Spleen (tissue), 11 donors: ENCODE measurements around the gene RBX1. TPM values are rescaled to one million over a fixed set of nuclear protein-coding genes. Genes with fewer than 3 reads are reported as not detected.

ENCODE experiments used
- DNase-seq: peaks from one replicate; pipeline ENCODE4 v3.0.0-alpha.2; 2020
- H3K27ac ChIP-seq, 8 donors: fragments of 200-600 bp; sonication (generic) in 7 of 8; 1 replicate in 4 of 8; 2 replicates in 4 of 8; pipeline versions ENCODE4 v1.5.0 to v1.8.0; 2016 to 2021; ENCODE audit warnings: inconsistent platforms in 4 of 8, mild to moderate bottlenecking in 4 of 8, moderate library complexity in 1 of 8
- H3K27me3 ChIP-seq, 7 donors: fragments of 200-600 bp; sonication (generic) in 6 of 7; replicated peaks in 1 of 7; 1 replicate in 4 of 7; 2 replicates in 3 of 7; pipeline versions ENCODE4 v1.5.0 to v1.8.0; 2016 to 2021; ENCODE audit warnings: inconsistent platforms in 3 of 7, mild to moderate bottlenecking in 1 of 7
- H3K36me3 ChIP-seq, 6 donors: fragments of 200-600 bp; sonication (generic) in 5 of 6; 1 replicate in 4 of 6; 2 replicates in 2 of 6; pipeline versions ENCODE4 v1.5.0 to v1.8.0; 2016 to 2021; ENCODE audit warnings: inconsistent platforms in 2 of 6
- H3K4me1 ChIP-seq, 6 donors: fragments of 200-600 bp; sonication (generic) in 5 of 6; 1 replicate in 3 of 6; 2 replicates in 3 of 6; pipeline versions ENCODE4 v1.5.0 to v1.8.0; 2016 to 2021; ENCODE audit warnings: inconsistent platforms in 3 of 6
- H3K4me3 ChIP-seq, 8 donors: fragments of 200-600 bp; sonication (generic) in 7 of 8; 1 replicate in 4 of 8; 2 replicates in 4 of 8; pipeline versions ENCODE4 v1.5.0 to v1.8.0; 2016 to 2021; ENCODE audit warnings: inconsistent platforms in 4 of 8, mild to moderate bottlenecking in 4 of 8, moderate library complexity in 2 of 8
- H3K9me3 ChIP-seq, 8 donors: fragments of 200-600 bp; sonication (generic) in 7 of 8; 1 replicate in 4 of 8; 2 replicates in 4 of 8; pipeline versions ENCODE4 v1.5.0 to v1.8.0; 2016 to 2021; ENCODE audit warnings: inconsistent platforms in 4 of 8
- POLR2A ChIP-seq, 3 donors: fragments of 450-650 bp; IDR thresholded peaks; one replicate each; pipeline ENCODE4 v1.5.1; 2017; ENCODE audit warnings: antibody characterized with exemption in 3 of 3, mild to moderate bottlenecking in 1 of 3
- POLR2AphosphoS5 ChIP-seq, 3 donors: sonication (generic); formaldehyde crosslinking; IDR thresholded peaks; one replicate each; pipeline ENCODE4 v1.5.1; 2017; ENCODE audit warnings: antibody characterized with exemption in 3 of 3
- WGBS, 5 donors: extraction: QIAGEN DNeasy Blood & Tissue Kit in 3 of 5; methylation state at CpG; one replicate each; pipeline versions ENCODE4 v1.1.5 to v1.1.7; 2013 to 2018; 5-methylcytosine and 5-hydroxymethylcytosine counted together
- intact Hi-C: fragments of 100-400 bp; cut with DNase I; formaldehyde crosslinking; loops from one replicate; pipeline ENCODE4 v1.15.0; 2023; ENCODE audit warnings: low total_unique reads
- polyA plus RNA-seq, 3 donors: library from polyadenylated mRNA; stranded (reverse); fragments of 200-250 nt; gene quantifications; one replicate each; pipeline ENCODE4 v1.2.1, GENCODE V29; 2013
- total RNA-seq, 7 donors: library from RNA; depleted of rRNA in 3 of 7; stranded (reverse); fragments of >200 nt in 3 of 7; fragmentation: NEBNext Ultra II Directional in 4 of 7; extraction: Animal tissue kit (Norgen Biotek cat#: 25700) in 4 of 7; gene quantifications; one replicate each; pipeline versions ENCODE4 v1.1.0 to v1.2.1, GENCODE V29; 2016 to 2021
- TF ChIP-seq, protein P1 (sequence below), 11 experiments: fragments of 200-600 bp in 7 of 11; fragments of 450-650 bp in 4 of 11; sonication (generic) in 4 of 11; IDR thresholded peaks in 8 of 11; conservative IDR thresholded peaks in 3 of 11; 1 replicate in 7 of 11; 2 replicates in 4 of 11; pipeline versions ENCODE4 v1.4.0 to v1.8.0; 2016 to 2021; ENCODE audit warnings: antibody characterized with exemption in 11 of 11, inconsistent platforms in 4 of 11, mild to moderate bottlenecking in 1 of 11
- donor health status: healthy with polysubstance abuse.
- donor health status: DM: no; HTN: no; CAD: no; lungs with moderate emphysema.
- donor health status: DM: no; HTN: no; CAD: no.
- donor health status: Bipolar disorder and iron deficiency.
- donor health status: healthy.
- donor health status: DM: no; HTN: no; CAD: no.
- donor health status: DM: yes; HTN: yes; CAD: no.

Gene RBX1
- total and polyA plus RNA-seq, 10 donors: 28.0 to 86.8 (median 41.7) TPM

DNA sequence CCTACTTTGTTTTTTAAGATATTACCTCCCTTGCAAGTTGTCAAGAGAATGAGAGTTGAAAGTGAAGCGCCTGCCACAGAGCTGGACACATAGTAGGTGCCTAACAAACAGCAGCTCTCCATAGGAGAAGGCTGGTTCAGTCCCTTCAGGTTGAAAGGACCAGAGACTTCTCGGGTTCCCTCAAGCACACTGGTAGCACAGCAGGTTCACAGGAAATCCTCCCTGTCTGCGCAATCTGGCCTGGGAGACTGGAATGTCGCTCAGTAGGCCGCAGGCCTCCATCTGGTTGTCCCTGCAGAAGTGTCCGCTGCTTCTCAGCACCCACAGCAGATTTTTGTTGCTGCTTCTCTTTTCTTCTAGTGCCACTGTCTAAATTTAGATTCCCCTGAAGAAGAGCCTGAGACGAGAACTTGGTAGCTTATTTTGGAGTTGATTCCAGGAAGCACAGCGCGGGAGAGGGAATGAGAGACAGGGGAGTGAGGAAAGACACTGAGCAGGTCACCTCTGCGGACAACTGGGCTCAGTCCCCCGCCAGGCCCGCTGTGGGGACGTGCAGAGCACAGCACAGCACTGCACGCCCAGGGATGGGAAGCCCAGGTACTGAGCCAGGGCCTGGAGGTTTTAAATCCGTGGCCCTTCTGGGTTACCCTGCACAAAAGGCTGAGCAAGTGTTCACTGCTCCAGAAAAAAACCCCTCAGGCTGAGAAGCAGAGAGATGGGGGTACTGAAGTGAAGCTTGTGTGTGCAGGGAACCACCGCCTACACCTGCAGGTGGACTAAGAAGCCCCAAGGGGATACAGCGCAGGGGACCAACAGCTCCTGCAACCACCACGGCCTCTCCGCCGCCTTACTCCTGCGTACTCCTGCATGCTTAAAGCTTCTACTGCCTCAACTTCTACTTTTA, 31.6 kb downstream of the RBX1 start:
- Histone ChIP-seq H3K4me3 (no peak overlapping the region), H3K9me3 (no peaks in the 10 kb centered on the region), H3K36me3 (no peaks in the 10 kb centered on the region), H3K27me3 (no peaks in the 10 kb centered on the region), H3K4me1 (peaks cover 0 to 15% (median 12%) of the 10 kb centered on the region in 6 donors), H3K27ac (no peak overlapping the region)
- 77 to 84% (median 80%) methylated on average over 19 to 21 of the region's 21 CpGs for WGBS, 5 donors
- DNase-seq: peak; percentile 74
- intact Hi-C loops: no loop called here
- TF ChIP-seq POLR2A (IDR thresholded peaks at IDR 0.05) (no peak), POLR2AphosphoS5 (IDR thresholded peaks at IDR 0.05) (no peak)
- TF ChIP-seq, protein P1, sequence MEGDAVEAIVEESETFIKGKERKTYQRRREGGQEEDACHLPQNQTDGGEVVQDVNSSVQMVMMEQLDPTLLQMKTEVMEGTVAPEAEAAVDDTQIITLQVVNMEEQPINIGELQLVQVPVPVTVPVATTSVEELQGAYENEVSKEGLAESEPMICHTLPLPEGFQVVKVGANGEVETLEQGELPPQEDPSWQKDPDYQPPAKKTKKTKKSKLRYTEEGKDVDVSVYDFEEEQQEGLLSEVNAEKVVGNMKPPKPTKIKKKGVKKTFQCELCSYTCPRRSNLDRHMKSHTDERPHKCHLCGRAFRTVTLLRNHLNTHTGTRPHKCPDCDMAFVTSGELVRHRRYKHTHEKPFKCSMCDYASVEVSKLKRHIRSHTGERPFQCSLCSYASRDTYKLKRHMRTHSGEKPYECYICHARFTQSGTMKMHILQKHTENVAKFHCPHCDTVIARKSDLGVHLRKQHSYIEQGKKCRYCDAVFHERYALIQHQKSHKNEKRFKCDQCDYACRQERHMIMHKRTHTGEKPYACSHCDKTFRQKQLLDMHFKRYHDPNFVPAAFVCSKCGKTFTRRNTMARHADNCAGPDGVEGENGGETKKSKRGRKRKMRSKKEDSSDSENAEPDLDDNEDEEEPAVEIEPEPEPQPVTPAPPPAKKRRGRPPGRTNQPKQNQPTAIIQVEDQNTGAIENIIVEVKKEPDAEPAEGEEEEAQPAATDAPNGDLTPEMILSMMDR (IDR thresholded peaks at IDR 0.05 in 8 of 11, conservative IDR thresholded peaks at IDR 0.05 in 3 of 11): no peak

- Histone ChIP-seq H3K4me1 (no peaks in the 10 kb centered on the region), H3K27me3 (peaks cover 0 to 22% (median 0%) of the 10 kb centered on the region in 7 donors), H3K9me3 (no peaks in the 10 kb centered on the region), H3K4me3 (no peak overlapping the region), H3K36me3 (no peaks in the 10 kb centered on the region), H3K27ac (no peak overlapping the region)
- WGBS, 5 donors: 78 to 86% (median 81%) methylated on average over 9 of the region's 9 CpGs
- TF ChIP-seq POLR2AphosphoS5 (IDR thresholded peaks at IDR 0.05) (no peak), POLR2A (IDR thresholded peaks at IDR 0.05) (no peak)
- TF ChIP-seq, protein P1 (IDR thresholded peaks at IDR 0.05 in 8 of 11, conservative IDR thresholded peaks at IDR 0.05 in 3 of 11): no peak
- intact Hi-C loops: no loop called here
- no peak for DNase-seq
These were observed 40.1 kb downstream of the RBX1 start for GRCh38 chr22:40991298-40991697.

DNA sequence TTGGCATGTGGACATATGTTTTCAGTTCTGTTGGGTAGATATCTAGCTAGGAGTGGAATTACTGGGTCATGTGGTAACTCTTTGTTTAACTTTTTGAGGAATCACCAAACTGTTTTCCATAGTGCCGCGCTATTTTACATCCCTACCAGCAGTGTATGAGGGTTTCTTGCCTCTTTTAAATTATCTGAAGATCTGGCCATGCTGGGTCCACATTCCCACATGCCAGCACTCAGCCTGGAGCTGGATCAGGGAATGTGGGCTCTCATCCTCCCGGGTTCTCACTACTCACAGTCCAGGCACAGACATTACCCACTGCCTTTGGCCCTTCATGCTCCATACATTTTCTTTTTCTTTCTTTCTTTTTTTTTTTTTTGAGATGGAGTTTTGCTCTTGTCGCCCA, 44.6 kb downstream of the RBX1 start:
- no peak overlapping the region for H3K4me3 ChIP-seq
- WGBS, 5 donors: 88 to 97% (median 93%) methylated on average over 4 of the region's 4 CpGs
- H3K4me1 ChIP-seq: no peaks in the 10 kb centered on the region
- peaks cover 0 to 15% (median 0%) of the 10 kb centered on the region in 7 donors for H3K27me3 ChIP-seq
- H3K36me3 ChIP-seq: no peaks in the 10 kb centered on the region
- no peak for DNase-seq
- no peaks in the 10 kb centered on the region for H3K9me3 ChIP-seq
- intact Hi-C loops: no loop called here
- TF ChIP-seq POLR2A (IDR thresholded peaks at IDR 0.05) (no peak), POLR2AphosphoS5 (IDR thresholded peaks at IDR 0.05) (no peak)
- TF ChIP-seq, protein P1 (IDR thresholded peaks at IDR 0.05 in 8 of 11, conservative IDR thresholded peaks at IDR 0.05 in 3 of 11): no peak
- no peak overlapping the region for H3K27ac ChIP-seq

GRCh38 chr22:40997520-40997919, 46.3 kb downstream of the RBX1 start:
- H3K27me3 ChIP-seq: peaks cover 0 to 6% (median 0%) of the 10 kb centered on the region in 7 donors
- no peak overlapping the region for H3K4me3 ChIP-seq
- WGBS, 5 donors: 85 to 95% (median 93%) methylated on average over 7 of the region's 7 CpGs
- H3K4me1 ChIP-seq: no peaks in the 10 kb centered on the region
- TF ChIP-seq POLR2AphosphoS5 (IDR thresholded peaks at IDR 0.05) (no peak), POLR2A (IDR thresholded peaks at IDR 0.05) (no peak)
- TF ChIP-seq, protein P1 (IDR thresholded peaks at IDR 0.05 in 8 of 11, conservative IDR thresholded peaks at IDR 0.05 in 3 of 11): no peak
- H3K27ac ChIP-seq: no peak overlapping the region
- no peaks in the 10 kb centered on the region for H3K36me3 ChIP-seq
- intact Hi-C loops: no loop called here
- no peak for DNase-seq
- H3K9me3 ChIP-seq: no peaks in the 10 kb centered on the region
